GM20431 (cell line): ENCODE data around the gene SAMD10.
"Not testable (repeated sequence)": the region's sequence is repeated elsewhere in the genome, so short reads cannot be mapped to it uniquely, and the experiment has no call there.

Experiments used
- in situ Hi-C: fragments of 300-500 bp; cut with MseI, MboI; formaldehyde crosslinking; loops from one replicate; pipeline ENCODE4 v1.15.0; 2020; ENCODE audit warnings: low sequenced_read_pairs; ENCODE audit not compliant: unreplicated experiment

Gene SAMD10

DNA sequence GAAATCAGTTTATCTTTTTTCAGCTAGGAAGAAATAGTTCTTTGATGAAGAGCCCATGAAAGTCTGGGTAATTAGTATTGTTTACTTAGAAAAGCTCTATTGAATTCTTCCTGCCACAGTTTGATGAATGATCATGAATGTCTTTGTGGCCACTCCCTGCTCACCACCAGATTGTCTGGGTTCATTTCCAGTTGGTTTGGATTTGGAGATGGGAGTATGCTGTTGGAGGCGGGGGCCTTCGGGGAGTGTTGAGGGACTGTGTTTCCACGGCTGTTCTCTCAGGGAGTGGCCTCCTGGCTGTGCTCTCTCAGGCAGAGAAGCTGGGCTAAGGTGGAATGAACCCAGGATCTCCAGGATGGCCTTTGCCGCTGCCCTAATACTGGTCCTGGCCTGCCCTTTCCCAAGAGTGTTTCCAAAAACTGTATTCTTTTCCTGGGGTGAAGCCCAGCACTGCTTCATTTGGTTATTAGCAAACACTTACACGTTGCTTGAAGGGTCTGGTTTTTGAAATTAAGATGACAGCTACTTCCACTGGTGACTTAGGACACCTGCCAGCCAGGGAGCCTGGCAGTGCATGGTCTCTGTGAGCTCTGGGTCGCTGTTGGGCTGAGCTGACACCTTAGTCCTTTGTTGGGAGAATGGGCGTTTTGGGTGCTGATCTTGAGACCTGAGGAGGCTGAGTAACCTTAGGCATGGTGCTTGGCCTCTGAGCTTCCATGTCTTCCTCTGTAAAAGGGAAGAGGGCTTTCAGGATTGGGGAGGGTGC lies 24.7 kb upstream of the SAMD10 start:
- in situ Hi-C loops, result no loop called here

GRCh38 chr20:64001607-64002011 lies 22.2 kb upstream of the SAMD10 start:
- in situ Hi-C loops, result no loop called here

DNA sequence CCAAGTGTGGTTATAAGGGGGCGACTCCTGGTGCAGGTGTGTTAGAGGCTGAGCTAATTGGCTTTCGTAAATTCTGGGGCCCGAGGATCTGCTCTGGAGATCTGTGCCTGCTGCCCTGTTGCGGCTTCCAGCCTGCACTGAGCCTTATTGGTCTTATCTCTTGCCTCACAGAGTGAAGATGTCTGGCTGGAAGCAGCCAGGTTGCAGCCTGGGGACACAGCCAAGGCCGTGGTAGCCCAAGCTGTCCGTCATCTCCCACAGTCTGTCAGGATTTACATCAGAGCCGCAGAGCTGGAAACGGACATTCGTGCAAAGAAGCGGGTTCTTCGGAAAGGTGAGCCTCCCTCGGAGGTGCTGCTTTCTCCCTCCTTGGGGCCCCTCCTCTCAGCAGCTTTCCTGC lies 21.5 kb upstream of the SAMD10 start:
- in situ Hi-C loops, result no loop called here

- in situ Hi-C loops, result no loop called here
These were observed 3.5 kb upstream of the SAMD10 start for GRCh38 chr20:63982937-63983336.

- in situ Hi-C loops, result no loop called here
These were observed 1.6 kb upstream of the SAMD10 start, which contains the start of gene PRPF6 for GRCh38 chr20:63980806-63981728. TSS of gene PRPF6 (plus strand) at chr20:63981132. CDS start at chr20:63981246, 114 bp downstream.

GRCh38 chr20:63980317-63980805 lies 919 bp upstream of the SAMD10 start:
- in situ Hi-C loops, result no loop called here

GRCh38 chr20:63979229-63979556 lies 249 bp downstream of the SAMD10 start:
- in situ Hi-C loops, result no loop called here

DNA sequence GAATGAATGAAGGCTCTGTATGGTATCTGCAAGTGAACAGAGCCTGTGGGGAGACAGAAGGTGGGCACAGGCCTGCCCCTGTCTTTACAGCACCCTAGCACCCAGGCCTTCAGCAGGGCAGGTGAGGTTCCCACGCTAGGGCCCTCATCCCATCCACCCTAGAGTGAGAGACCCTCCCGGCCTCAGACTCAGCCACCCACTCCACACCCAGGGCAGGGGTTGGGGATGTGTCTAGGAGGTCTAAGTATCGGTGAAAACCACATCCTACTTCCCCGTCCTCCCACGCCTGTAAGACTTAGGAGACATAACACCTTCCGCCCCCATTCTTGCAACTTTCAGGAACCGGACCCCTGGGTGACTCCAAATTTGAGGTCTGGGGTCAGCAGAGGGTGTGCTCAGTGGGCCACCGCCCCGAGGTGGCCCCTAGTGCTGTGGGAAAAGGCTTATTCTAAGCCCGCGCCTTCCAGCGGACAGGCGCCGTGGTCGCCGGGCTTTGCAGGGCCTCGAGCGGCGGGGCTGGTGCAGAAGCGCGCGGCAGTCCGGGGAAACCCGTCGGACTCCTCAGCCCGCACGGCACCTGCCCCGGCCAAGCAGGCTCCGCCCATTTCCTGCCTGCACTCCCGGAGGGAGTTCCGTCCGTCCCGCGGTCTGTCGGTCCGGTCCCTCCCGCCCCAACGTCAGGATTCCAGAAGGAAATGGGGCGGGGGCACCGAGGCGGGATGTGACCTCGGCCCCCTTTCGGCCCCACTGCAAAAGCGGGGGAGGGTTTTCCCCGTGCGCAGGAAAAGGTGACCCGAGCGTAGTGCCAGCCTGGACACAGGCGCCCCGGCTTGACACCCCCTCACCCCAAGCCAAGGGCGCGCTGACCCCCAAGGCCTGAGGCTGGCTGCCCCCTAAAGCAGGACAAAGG lies 868 bp downstream of the SAMD10 start:
- in situ Hi-C loops, result no loop called here

- in situ Hi-C loops, result no loop called here
These were observed 1.6 kb downstream of the SAMD10 start for GRCh38 chr20:63977739-63978276.

DNA sequence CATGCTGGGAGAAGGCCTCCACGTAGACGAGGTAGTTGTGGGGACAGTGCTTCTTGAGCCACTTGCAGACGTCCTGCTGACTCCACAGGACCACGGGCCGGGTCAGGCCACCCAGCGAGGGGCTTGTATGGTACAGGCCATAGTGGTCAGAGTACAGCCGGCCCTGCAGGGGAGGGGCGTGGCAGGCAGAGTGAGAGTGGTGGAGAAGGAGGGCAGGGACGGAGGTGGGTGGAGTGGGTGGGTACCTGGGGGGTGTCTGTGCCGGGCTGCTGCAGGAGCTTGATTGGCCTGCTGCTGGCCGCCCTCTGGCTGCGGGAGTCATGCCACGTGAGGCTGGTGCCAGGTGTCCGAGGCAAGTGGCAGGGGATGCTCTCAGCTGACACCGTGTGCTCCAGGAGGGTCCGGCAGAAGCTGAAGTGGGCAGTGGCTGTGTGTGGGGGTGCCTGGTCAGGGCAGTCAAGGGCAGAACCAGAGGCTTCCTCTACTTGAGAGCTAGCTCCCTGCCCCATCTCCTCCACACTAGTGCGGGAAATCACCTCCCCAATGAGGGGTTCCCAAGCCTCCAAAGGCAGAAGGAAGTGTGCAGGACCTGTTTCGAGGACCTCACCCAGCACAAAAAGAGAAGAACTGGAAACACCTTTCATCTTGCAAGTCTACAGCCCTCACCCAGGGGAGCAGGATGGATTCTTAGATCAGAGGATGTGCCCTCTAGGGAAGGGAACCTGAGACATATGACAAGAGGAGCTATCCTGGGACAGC lies 2.3 kb downstream of the SAMD10 start:
- in situ Hi-C loops, result no loop called here

- in situ Hi-C loops, result not testable (repeated sequence)
These were observed 2.9 kb downstream of the SAMD10 start for GRCh38 chr20:63976511-63976910.

DNA sequence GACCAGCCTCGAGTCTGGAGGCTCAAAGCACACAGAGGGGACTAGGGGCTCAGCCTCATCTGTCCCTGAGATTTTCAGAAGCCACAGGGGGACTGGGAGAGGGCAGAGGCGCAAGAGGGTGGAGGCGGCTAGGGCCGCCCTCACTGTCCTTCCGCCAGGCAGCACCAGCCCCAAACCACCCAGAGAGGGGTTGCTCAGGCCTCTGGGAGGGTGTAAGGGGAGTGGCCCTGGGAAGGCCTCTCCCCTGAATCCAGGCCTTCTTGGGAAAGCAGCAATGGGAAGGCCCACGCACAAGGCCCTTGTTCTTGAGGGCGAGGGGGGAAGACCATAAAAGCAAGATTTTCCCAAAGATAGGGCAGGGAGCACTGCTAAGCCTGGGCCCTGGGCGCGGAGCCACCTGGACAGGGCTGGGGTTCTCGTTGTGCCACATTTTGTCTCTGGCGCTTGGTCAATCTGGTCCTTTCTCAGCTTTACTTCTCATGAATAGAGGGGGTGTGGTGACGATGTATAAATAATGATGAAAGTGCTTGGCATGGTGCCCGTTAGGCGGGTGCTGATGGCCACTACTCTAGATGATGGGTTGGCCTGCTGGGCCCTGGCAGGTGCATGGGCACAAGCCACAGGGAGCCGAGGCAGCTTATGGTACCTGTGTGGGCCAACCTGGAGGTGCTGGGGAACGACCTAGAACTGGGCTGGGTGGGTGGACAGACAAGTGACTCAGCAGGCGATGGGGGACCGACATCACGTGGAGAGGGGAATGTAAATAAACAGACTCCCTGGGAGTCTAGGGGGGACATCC lies 4.8 kb downstream of the SAMD10 start:
- in situ Hi-C loops, result no loop called here

DNA sequence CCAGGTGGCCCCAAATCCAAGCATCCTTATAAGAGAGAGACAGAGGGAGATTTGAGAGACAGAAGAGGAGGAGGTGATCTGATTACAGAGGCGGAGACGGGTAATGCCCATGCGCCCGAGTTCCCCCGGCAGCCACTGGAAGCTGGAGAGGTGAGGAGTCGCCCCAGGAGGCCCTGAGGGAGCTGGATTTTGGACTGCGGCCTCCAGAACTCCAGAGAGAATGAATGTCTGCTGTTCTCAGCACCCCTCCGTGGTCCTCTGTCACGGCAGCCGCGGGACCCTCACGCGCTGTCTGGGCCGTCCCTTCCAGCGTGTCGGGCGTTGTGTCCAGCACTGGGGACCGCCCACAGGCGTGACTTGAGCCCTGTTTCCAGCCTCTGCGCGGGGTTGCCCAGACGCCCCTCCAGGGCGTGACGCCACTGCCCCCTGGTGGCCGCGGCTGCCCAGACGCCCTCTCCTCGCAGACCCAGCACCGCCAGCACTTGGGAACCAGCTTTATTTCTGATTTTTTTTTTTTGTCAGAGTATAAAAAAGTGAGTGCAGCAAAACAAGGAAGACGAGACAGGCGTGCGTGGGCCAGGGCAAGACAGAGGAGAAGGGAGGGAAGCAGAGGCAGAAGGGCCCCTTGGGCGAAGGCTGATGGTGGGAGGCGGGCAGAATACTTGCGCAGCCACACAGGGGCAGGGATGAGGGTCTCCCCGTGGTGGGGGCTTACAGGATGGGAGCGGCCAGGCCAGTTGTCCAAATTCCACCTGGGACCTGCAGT lies 5.6 kb downstream of the SAMD10 start:
- in situ Hi-C loops, result no loop called here

GRCh38 chr20:63973160-63973479 lies 6.3 kb downstream of the SAMD10 start:
- in situ Hi-C loops, result no loop called here

- in situ Hi-C loops, result no loop called here
These were observed 6.9 kb downstream of the SAMD10 start for GRCh38 chr20:63972312-63973159.

DNA sequence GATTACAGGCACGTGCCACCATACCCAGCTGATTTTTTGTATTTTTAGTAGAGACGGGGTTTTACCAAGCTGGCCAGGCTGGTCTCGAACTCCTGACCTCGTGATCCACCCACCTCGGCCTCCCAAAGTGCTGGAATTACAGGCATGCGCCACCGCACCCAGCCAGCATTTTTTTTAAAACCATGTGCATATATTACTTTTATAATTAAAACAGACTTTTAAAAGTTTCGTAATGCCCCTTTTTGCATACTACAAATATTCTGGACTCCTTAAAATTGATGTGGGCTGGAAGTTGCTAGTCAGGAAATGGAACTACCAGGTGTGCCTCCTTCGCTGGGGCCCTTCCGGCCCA lies 7.5 kb downstream of the SAMD10 start:
- in situ Hi-C loops, result not testable (repeated sequence)
